Measurements from ENCODE around the gene ELOVL7. TPM values are rescaled to one million over a fixed set of nuclear protein-coding genes. Genes with fewer than 3 reads are reported as not detected.

Gene ELOVL7
- polyA plus RNA-seq, 1 of the 3 experiments (the other 2 are of a cell fraction): 0.07 TPM

- TF ChIP-seq CHD2 (IDR thresholded peaks at IDR 0.05; ENCODE audit: low read length, partially characterized antibody) (no peak), TCF12 (IDR thresholded peaks at IDR 0.05) (no peak), TEAD4 (IDR thresholded peaks at IDR 0.05; ENCODE audit: borderline replicate concordance, insufficient read depth) (no peak)
- POLR2A ChIA-PET: no interaction called here
- Histone ChIP-seq H3K9me3 (no peaks in the 10 kb centered on the region), H3K9ac (no peak overlapping the region), H2AFZ (ENCODE audit: low read depth) (no peak overlapping the region), H3K27ac (ENCODE audit: low read depth in 2 of 2, low read length in 1 of 2) (no peak overlapping the region), H3K36me3 (replicated peaks in 1 of 2; ENCODE audit: control insufficient read depth in 1 of 2, insufficient read depth in 2 of 2, low read length in 1 of 2) (no peaks in the 10 kb centered on the region), H3K27me3 (ENCODE audit: insufficient read depth) (no peaks in the 10 kb centered on the region), H3K4me3 (ENCODE audit: low read depth in 2 of 2, low read length in 1 of 2) (no peak overlapping the region), H4K20me1 (ENCODE audit: insufficient read depth) (no peaks in the 10 kb centered on the region), H3K4me1 (ENCODE audit: control insufficient read depth in 1 of 2, insufficient read depth in 2 of 2, low read depth in 1 of 2, low read length in 1 of 2) (no peaks in the 10 kb centered on the region), H3F3A (replicated peaks; ENCODE audit: insufficient read depth) (no peaks in the 10 kb centered on the region), H3K4me2 (no peak overlapping the region), H3K9me2 (no peaks in the 10 kb centered on the region), H3K79me2 (ENCODE audit: insufficient read depth) (no peaks in the 10 kb centered on the region)
- WGBS (ENCODE audit: low lambda C conversion rate): no CpG with 5 or more reads among the region's 1 CpG
- no peak for DNase-seq
- CTCF ChIA-PET: interaction anchor here (2.0 kb wide), 1 partner anchor 58 kb away, joined by 4 read pairs; no protein-coding TSS in a partner anchor
Measured at GRCh38 chr5:60727033-60727679, 116.9 kb downstream of the ELOVL7 start.

GRCh38 chr5:60724126-60724525 lies 119.9 kb downstream of the ELOVL7 start:
- Histone ChIP-seq H3K4me3 (ENCODE audit: low read depth in 2 of 2, low read length in 1 of 2) (no peak overlapping the region), H3K27ac (ENCODE audit: low read depth in 2 of 2, low read length in 1 of 2) (no peak overlapping the region), H3F3A (replicated peaks; ENCODE audit: insufficient read depth) (no peaks in the 10 kb centered on the region), H3K9ac (no peak overlapping the region), H3K9me2 (no peaks in the 10 kb centered on the region), H3K79me2 (ENCODE audit: insufficient read depth) (no peaks in the 10 kb centered on the region), H3K4me2 (no peak overlapping the region), H3K36me3 (replicated peaks in 1 of 2; ENCODE audit: control insufficient read depth in 1 of 2, insufficient read depth in 2 of 2, low read length in 1 of 2) (no peaks in the 10 kb centered on the region), H3K4me1 (ENCODE audit: control insufficient read depth in 1 of 2, insufficient read depth in 2 of 2, low read depth in 1 of 2, low read length in 1 of 2) (no peaks in the 10 kb centered on the region), H4K20me1 (ENCODE audit: insufficient read depth) (no peaks in the 10 kb centered on the region), H3K9me3 (no peaks in the 10 kb centered on the region), H3K27me3 (ENCODE audit: insufficient read depth) (no peaks in the 10 kb centered on the region), H2AFZ (ENCODE audit: low read depth) (no peak overlapping the region)
- DNase-seq: no peak
- ChIA-PET POLR2A (no interaction called here), CTCF (no interaction called here)
- WGBS (ENCODE audit: low lambda C conversion rate): 49% methylated on average over 2 of the region's 2 CpGs
- TF ChIP-seq RAD21 (IDR thresholded peaks at IDR 0.05; ENCODE audit: low read length) (no peak), RXRA (IDR thresholded peaks at IDR 0.05; ENCODE audit: borderline replicate concordance, low read depth) (no peak), EZH2phosphoT487 (IDR thresholded peaks at IDR 0.05; ENCODE audit: borderline replicate concordance, low read depth) (no peak), EP300 (IDR thresholded peaks at IDR 0.05; ENCODE audit: borderline replicate concordance in 1 of 2, low read depth in 1 of 2, low read length in 1 of 2) (no peak), YY1 (IDR thresholded peaks at IDR 0.05; ENCODE audit: low read depth) (no peak)
- TF ChIP-seq, protein P1, sequence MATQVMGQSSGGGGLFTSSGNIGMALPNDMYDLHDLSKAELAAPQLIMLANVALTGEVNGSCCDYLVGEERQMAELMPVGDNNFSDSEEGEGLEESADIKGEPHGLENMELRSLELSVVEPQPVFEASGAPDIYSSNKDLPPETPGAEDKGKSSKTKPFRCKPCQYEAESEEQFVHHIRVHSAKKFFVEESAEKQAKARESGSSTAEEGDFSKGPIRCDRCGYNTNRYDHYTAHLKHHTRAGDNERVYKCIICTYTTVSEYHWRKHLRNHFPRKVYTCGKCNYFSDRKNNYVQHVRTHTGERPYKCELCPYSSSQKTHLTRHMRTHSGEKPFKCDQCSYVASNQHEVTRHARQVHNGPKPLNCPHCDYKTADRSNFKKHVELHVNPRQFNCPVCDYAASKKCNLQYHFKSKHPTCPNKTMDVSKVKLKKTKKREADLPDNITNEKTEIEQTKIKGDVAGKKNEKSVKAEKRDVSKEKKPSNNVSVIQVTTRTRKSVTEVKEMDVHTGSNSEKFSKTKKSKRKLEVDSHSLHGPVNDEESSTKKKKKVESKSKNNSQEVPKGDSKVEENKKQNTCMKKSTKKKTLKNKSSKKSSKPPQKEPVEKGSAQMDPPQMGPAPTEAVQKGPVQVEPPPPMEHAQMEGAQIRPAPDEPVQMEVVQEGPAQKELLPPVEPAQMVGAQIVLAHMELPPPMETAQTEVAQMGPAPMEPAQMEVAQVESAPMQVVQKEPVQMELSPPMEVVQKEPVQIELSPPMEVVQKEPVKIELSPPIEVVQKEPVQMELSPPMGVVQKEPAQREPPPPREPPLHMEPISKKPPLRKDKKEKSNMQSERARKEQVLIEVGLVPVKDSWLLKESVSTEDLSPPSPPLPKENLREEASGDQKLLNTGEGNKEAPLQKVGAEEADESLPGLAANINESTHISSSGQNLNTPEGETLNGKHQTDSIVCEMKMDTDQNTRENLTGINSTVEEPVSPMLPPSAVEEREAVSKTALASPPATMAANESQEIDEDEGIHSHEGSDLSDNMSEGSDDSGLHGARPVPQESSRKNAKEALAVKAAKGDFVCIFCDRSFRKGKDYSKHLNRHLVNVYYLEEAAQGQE (IDR thresholded peaks at IDR 0.05; ENCODE audit: low read depth, low read length): no peak
